Neuronal stem cell (in vitro differentiated cells): ENCODE data around the gene PRRC1.

Source experiments
- DNase-seq: peaks from one replicate; pipeline ENCODE4 v3.0.0-alpha.2; 2013; ENCODE audit warnings: low spot score
- H2AFZ ChIP-seq: one replicate; pipeline ENCODE4 v1.6.1; 2013; ENCODE audit warnings: mild to moderate bottlenecking, low read length, inconsistent platforms
- H2AK5ac ChIP-seq: 2 replicates; pipeline ENCODE4 v1.6.1; 2013; ENCODE audit warnings: low read depth, mild to moderate bottlenecking, inconsistent platforms, low read length, moderate library complexity, mixed read lengths
- H2BK120ac ChIP-seq: 2 replicates; pipeline ENCODE4 v1.6.1; 2013; ENCODE audit warnings: low read depth, mild to moderate bottlenecking, inconsistent platforms, low read length, moderate library complexity, mixed read lengths
- H2BK12ac ChIP-seq: one replicate; pipeline ENCODE4 v1.6.1; 2013; ENCODE audit warnings: low read length, inconsistent platforms
- H2BK15ac ChIP-seq: 2 replicates; pipeline ENCODE4 v1.6.1; 2013; ENCODE audit warnings: mild to moderate bottlenecking, low read length, inconsistent platforms, mixed read lengths
- H2BK5ac ChIP-seq: one replicate; pipeline ENCODE4 v1.6.1; 2013; ENCODE audit warnings: inconsistent platforms, mild to moderate bottlenecking, low read length, moderate library complexity
- H3K14ac ChIP-seq: one replicate; pipeline ENCODE4 v1.6.1; 2013; ENCODE audit warnings: low read length, inconsistent platforms
- H3K18ac ChIP-seq: 2 replicates; pipeline ENCODE4 v1.6.1; 2013; ENCODE audit warnings: low read length, inconsistent platforms
- H3K23ac ChIP-seq: 2 replicates; pipeline ENCODE4 v1.6.1; 2013; ENCODE audit warnings: low read depth, mild to moderate bottlenecking, mixed read lengths, low read length, inconsistent platforms; ENCODE audit not compliant: poor library complexity
- H3K27ac ChIP-seq: replicated peaks from 3 replicates; pipeline ENCODE4 v1.5.1; 2013; ENCODE audit warnings: low read length, inconsistent platforms
- H3K27me3 ChIP-seq, 3 experiments: 2 replicates each; pipeline ENCODE4 v1.6.1; 2013; ENCODE audit warnings: low read length in 3 of 3, mild to moderate bottlenecking in 2 of 3, inconsistent platforms in 1 of 3, low read depth in 1 of 3, mixed read lengths in 1 of 3, moderate library complexity in 1 of 3; ENCODE audit not compliant: control insufficient read depth in 3 of 3, insufficient read depth in 3 of 3
- H3K36me3 ChIP-seq, 2 donors: replicated peaks in 1 of 2; 2 replicates each; pipeline ENCODE4 v1.6.1; 2013; ENCODE audit warnings: low read length in 2 of 2; ENCODE audit not compliant: control insufficient read depth in 2 of 2, insufficient read depth in 2 of 2
- H3K4ac ChIP-seq: 2 replicates; pipeline ENCODE4 v1.6.1; 2013; ENCODE audit warnings: inconsistent platforms, mild to moderate bottlenecking, low read length, moderate library complexity
- H3K4me1 ChIP-seq, 2 donors: 1 replicate in 1 of 2; 2 replicates in 1 of 2; pipeline ENCODE4 v1.6.1; 2013; ENCODE audit warnings: low read length in 2 of 2, low read depth in 1 of 2; ENCODE audit not compliant: control insufficient read depth in 2 of 2, insufficient read depth in 1 of 2
- H3K4me2 ChIP-seq: one replicate; pipeline ENCODE4 v1.6.1; 2013; ENCODE audit warnings: mild to moderate bottlenecking, low read length, inconsistent platforms; ENCODE audit not compliant: insufficient read depth, poor library complexity, severe bottlenecking
- H3K4me3 ChIP-seq, 2 donors: 2 replicates each; pipeline ENCODE4 v1.5.1; 2013; ENCODE audit warnings: low read length in 2 of 2, mild to moderate bottlenecking in 2 of 2, inconsistent platforms in 1 of 2, moderate library complexity in 1 of 2
- H3K79me1 ChIP-seq: one replicate; pipeline ENCODE4 v1.6.1; 2013; ENCODE audit warnings: low read depth, mild to moderate bottlenecking, inconsistent platforms, low read length, moderate library complexity
- H3K9ac ChIP-seq: one replicate; pipeline ENCODE4 v1.6.1; 2013; ENCODE audit warnings: mild to moderate bottlenecking, low read depth, low read length, inconsistent platforms; ENCODE audit not compliant: poor library complexity
- H3K9me3 ChIP-seq, 2 donors: replicated peaks in 1 of 2; 2 replicates each; pipeline versions ENCODE3 to v1.6.1; 2013; ENCODE audit warnings: low read length in 2 of 2, mild to moderate bottlenecking in 2 of 2, inconsistent platforms in 1 of 2, low read depth in 1 of 2, mixed read lengths in 1 of 2, moderate library complexity in 1 of 2; ENCODE audit not compliant: control insufficient read depth in 2 of 2, insufficient read depth in 1 of 2
- H4K8ac ChIP-seq: one replicate; pipeline ENCODE4 v1.6.1; 2013; ENCODE audit warnings: low read depth, mild to moderate bottlenecking, inconsistent platforms, low read length, moderate library complexity
- H4K91ac ChIP-seq: one replicate; pipeline ENCODE4 v1.6.1; 2013; ENCODE audit warnings: low read length, low read depth, mild to moderate bottlenecking, inconsistent platforms; ENCODE audit not compliant: poor library complexity
- WGBS, 2 donors: extraction: QIAGEN DNeasy Blood & Tissue Kit; methylation state at CpG; one replicate each; pipeline ENCODE4 v1.1.7; 2013; ENCODE audit warnings: missing lambda C conversion rate in 2 of 2, mixed read lengths in 1 of 2; ENCODE audit not compliant: insufficient read length in 2 of 2, insufficient replicate concordance in 1 of 2; ENCODE audit errors: extremely low coverage in 2 of 2; 5-methylcytosine and 5-hydroxymethylcytosine counted together

Gene PRRC1

GRCh38 chr5:127602481-127602880, 85.0 kb downstream of the PRRC1 start:
- no peak overlapping the region for H2AFZ ChIP-seq
- H3K4me1 ChIP-seq: peaks cover 6 to 37% of the 10 kb centered on the region in 2 donors
- no peak overlapping the region for H3K4me2 ChIP-seq
- no peak overlapping the region for H3K14ac ChIP-seq
- H3K36me3 ChIP-seq: no peaks in the 10 kb centered on the region
- H3K79me1 ChIP-seq: no peaks in the 10 kb centered on the region
- no peak overlapping the region for H3K9ac ChIP-seq
- DNase-seq: no peak
- no peak overlapping the region for H4K8ac ChIP-seq
- H2BK15ac ChIP-seq: no peak overlapping the region
- no peak overlapping the region for H3K23ac ChIP-seq
- no peaks in the 10 kb centered on the region for H3K27me3 ChIP-seq
- H2BK5ac ChIP-seq: no peak overlapping the region
- H2AK5ac ChIP-seq: no peak overlapping the region
- no CpG with 5 or more reads among the region's 3 CpGs for WGBS, 2 donors
- no peak overlapping the region for H3K27ac ChIP-seq
- H3K9me3 ChIP-seq: no peaks in the 10 kb centered on the region
- no peak overlapping the region for H4K91ac ChIP-seq
- H3K18ac ChIP-seq: no peak overlapping the region
- no peak overlapping the region for H3K4me3 ChIP-seq
- no peak overlapping the region for H3K4ac ChIP-seq
- H2BK120ac ChIP-seq: no peak overlapping the region
- H2BK12ac ChIP-seq: no peak overlapping the region

- H4K8ac ChIP-seq: no peak overlapping the region
- no peak overlapping the region for H2BK15ac ChIP-seq
- no peak overlapping the region for H2AK5ac ChIP-seq
- no peak overlapping the region for H3K27ac ChIP-seq
- H3K79me1 ChIP-seq: no peaks in the 10 kb centered on the region
- no peak for DNase-seq
- WGBS, 2 donors: no CpG with 5 or more reads among the region's 8 CpGs
- no peak overlapping the region for H4K91ac ChIP-seq
- no peak overlapping the region for H3K4me3 ChIP-seq
- no peak overlapping the region for H2BK120ac ChIP-seq
- no peak overlapping the region for H3K23ac ChIP-seq
- no peak overlapping the region for H3K14ac ChIP-seq
- H3K9ac ChIP-seq: no peak overlapping the region
- no peak overlapping the region for H3K4ac ChIP-seq
- H2BK5ac ChIP-seq: no peak overlapping the region
- no peak overlapping the region for H3K18ac ChIP-seq
- no peak overlapping the region for H2BK12ac ChIP-seq
- H2AFZ ChIP-seq: peak overlapping the region; percentile 39
- peaks cover 6 to 37% of the 10 kb centered on the region in 2 donors for H3K4me1 ChIP-seq
- no peaks in the 10 kb centered on the region for H3K36me3 ChIP-seq
- H3K9me3 ChIP-seq: no peaks in the 10 kb centered on the region
- no peaks in the 10 kb centered on the region for H3K27me3 ChIP-seq
- H3K4me2 ChIP-seq: no peak overlapping the region
These were observed 85.7 kb downstream of the PRRC1 start for GRCh38 chr5:127602896-127603844.
